ENCODE data around the gene FCGR3A. TPM values are rescaled to one million over a fixed set of nuclear protein-coding genes. Genes with fewer than 3 reads are reported as not detected.
"Not testable (repeated sequence)": the region's sequence is repeated elsewhere in the genome, so short reads cannot be mapped to it uniquely, and the experiment has no call there.

FCGR3A gene
- total RNA-seq, 1 experiment from 2014 or later: not detected

DNA sequence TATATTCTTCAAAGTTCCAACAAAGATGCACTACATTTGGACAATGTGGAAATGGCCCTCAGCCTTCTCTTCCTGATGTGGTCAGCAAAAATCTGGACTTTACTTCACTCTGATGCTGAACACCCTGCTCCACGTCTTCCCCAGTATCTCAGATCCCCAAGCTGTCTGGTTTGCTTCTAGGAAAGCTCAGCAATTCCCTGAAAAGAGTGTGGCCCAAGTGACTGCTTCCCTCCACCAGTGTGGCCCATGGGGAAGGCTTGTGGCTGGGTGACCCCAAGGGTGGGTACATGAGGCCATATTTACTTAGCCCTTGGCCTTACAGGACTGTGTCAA, 36.2 kb downstream of the FCGR3A start:
- not testable (repeated sequence) for H3K4me1 ChIP-seq (ENCODE audit: low read length); H3K36me3 ChIP-seq (ENCODE audit: insufficient read depth, low read length); H3K27ac ChIP-seq (ENCODE audit: low read length); H2AFZ ChIP-seq (ENCODE audit: low read length); H4K20me1 ChIP-seq (ENCODE audit: insufficient read depth, low read depth, low read length); H3K79me2 ChIP-seq (ENCODE audit: low read length); H3K9me2 ChIP-seq (replicated peaks; ENCODE audit: insufficient read depth, low read length); H3K4me3 ChIP-seq (ENCODE audit: low read length); H3K9me3 ChIP-seq (ENCODE audit: low read length); H3K27me3 ChIP-seq (ENCODE audit: low read length); H3K4me2 ChIP-seq (ENCODE audit: low read depth, low read length, poor library complexity, severe bottlenecking); H3K9ac ChIP-seq (ENCODE audit: low read length); DNase-seq

DNA sequence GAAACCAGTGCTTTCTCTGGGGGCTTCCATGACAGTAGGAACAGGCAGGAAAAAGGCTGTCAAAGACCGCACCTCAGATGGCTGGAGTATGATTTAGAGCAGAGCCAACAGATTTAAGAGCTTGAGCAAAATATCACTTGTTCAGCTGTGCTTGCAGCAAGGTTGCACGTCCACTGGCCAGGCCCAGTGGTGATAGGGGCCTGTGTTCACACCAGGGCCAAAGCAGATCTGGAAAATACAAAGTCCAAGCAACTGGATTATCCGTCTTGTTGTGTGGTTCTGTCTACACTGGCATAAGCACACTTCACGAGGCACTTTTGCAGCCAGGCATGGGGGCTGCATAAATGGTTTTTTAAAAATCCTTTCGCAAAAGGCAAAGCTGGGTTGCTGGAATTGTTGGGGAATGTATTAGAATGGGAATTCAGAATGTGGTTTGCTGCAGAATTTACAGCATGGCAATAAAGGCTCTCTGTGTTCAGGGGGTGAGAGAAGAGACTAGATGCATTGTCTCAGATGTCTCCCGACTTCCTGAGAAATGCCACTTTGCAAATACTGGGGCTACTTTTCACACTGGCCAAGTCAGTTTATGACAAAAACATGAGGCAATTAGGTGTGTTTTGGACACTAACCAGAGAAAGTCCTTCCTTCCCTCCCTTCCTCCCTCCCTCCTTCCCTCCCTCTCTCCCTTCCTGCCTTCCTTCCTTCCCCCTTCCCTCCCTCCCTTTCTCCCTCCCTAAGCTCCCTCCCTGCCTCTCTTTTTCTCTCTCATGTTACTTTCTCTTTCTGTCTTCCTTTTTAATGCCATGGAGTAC, 36.8 kb downstream of the FCGR3A start:
- not testable (repeated sequence) for H3K27ac ChIP-seq (ENCODE audit: low read length); H3K9me3 ChIP-seq (ENCODE audit: low read length); H3K9me2 ChIP-seq (replicated peaks; ENCODE audit: insufficient read depth, low read length); H3K36me3 ChIP-seq (ENCODE audit: insufficient read depth, low read length); H4K20me1 ChIP-seq (ENCODE audit: insufficient read depth, low read depth, low read length); DNase-seq; H3K27me3 ChIP-seq (ENCODE audit: low read length); H2AFZ ChIP-seq (ENCODE audit: low read length); H3K4me2 ChIP-seq (ENCODE audit: low read depth, low read length, poor library complexity, severe bottlenecking); H3K79me2 ChIP-seq (ENCODE audit: low read length); H3K9ac ChIP-seq (ENCODE audit: low read length); H3K4me1 ChIP-seq (ENCODE audit: low read length); H3K4me3 ChIP-seq (ENCODE audit: low read length)

DNA sequence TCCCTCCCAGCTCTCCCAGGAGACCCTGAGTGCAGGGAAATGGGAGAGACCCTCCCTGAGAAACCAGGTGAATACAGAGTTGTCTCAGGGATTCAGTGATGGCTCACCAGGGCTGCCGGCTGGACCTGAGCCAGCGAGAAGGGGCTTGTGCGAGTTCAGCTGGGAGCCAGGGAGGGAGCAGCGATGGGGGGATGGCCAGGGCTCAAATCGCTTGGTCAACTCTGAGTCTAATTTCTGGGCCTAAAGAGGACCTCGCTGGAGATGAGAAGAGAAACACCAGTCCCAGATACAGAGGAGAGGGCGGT, 37.9 kb downstream of the FCGR3A start:
- DNase-seq: no peak
- H3K36me3 ChIP-seq (ENCODE audit: insufficient read depth, low read length): no peaks in the 10 kb centered on the region
- H3K27me3 ChIP-seq (ENCODE audit: low read length): no peaks in the 10 kb centered on the region
- H3K9me2 ChIP-seq (replicated peaks; ENCODE audit: insufficient read depth, low read length): no peaks in the 10 kb centered on the region
- no peaks in the 10 kb centered on the region for H3K9me3 ChIP-seq (ENCODE audit: low read length)
- no peak overlapping the region for H3K4me2 ChIP-seq (ENCODE audit: low read depth, low read length, poor library complexity, severe bottlenecking)
- no peak overlapping the region for H2AFZ ChIP-seq (ENCODE audit: low read length)
- no peak overlapping the region for H3K4me3 ChIP-seq (ENCODE audit: low read length)
- H3K9ac ChIP-seq (ENCODE audit: low read length): no peak overlapping the region
- no peaks in the 10 kb centered on the region for H4K20me1 ChIP-seq (ENCODE audit: insufficient read depth, low read depth, low read length)
- no peak overlapping the region for H3K27ac ChIP-seq (ENCODE audit: low read length)
- H3K79me2 ChIP-seq (ENCODE audit: low read length): no peaks in the 10 kb centered on the region
- H3K4me1 ChIP-seq (ENCODE audit: low read length): no peaks in the 10 kb centered on the region

DNA sequence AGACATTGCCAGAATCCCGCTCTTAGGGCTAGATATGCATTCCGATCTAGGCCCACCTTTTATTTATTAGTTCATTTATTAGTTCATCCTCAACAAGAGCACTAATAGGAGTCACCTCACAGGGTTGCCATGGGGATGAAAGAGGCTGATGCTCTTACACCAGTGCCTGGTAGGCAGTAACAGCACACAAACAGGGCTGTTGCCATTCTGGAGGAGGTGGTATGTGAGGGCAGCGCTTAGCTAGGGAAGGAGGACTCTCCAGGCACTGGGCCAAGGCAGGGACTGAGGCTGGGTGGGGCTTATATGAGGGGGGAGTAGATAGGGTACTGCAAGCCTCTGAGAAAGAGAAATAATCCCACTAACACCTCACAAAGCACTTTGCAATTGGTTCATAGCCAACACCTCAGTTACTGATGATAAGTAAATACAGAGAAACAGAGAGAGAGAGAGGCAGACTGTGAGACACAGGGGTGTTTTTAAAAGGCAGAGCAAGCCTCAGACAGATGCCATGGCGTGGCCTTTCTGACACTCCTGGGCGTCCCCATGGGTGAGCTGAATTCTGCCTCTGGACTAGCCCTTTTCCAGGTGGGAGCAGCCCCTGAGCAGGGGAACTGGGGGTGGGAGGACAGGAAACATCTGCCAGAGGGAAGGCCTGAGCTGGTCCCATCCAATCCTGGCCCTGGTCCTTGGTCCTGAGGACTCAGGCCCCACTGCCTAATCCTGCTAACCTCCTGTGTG, 38.4 kb downstream of the FCGR3A start:
- Histone ChIP-seq H3K9me2 (replicated peaks; ENCODE audit: insufficient read depth, low read length) (no peaks in the 10 kb centered on the region), H3K4me1 (ENCODE audit: low read length) (no peaks in the 10 kb centered on the region; the same call in 1 of the 2 replicates), H3K9me3 (ENCODE audit: low read length) (no peaks in the 10 kb centered on the region), H3K9ac (ENCODE audit: low read length) (no peak overlapping the region), H3K4me3 (ENCODE audit: low read length) (no peak overlapping the region), H3K4me2 (ENCODE audit: low read depth, low read length, poor library complexity, severe bottlenecking) (no peak overlapping the region), H3K27me3 (ENCODE audit: low read length) (no peaks in the 10 kb centered on the region), H4K20me1 (ENCODE audit: insufficient read depth, low read depth, low read length) (no peaks in the 10 kb centered on the region), H3K79me2 (ENCODE audit: low read length) (no peaks in the 10 kb centered on the region), H3K27ac (ENCODE audit: low read length) (no peak overlapping the region), H3K36me3 (ENCODE audit: insufficient read depth, low read length) (no peaks in the 10 kb centered on the region), H2AFZ (ENCODE audit: low read length) (no peak overlapping the region)
- DNase-seq: no peak

DNA sequence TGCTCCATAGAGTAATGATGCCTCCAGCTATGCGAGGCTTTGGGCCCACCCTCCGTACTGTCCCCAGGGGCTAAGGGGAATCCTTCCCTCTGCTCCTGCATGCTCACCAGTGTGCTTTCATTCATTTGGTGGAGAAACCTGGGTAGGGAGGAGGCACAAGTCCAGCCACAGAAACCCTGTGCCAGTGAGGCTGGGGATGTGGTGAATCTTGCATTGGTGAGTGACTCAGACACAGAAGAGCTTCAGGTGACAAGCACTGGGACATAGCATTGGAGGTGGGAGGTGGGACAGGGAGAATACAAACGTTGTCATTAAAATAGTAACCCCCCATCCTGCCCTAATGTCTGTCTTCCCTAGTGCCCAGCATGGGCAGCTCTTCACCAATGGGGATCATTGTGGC, 39.1 kb downstream of the FCGR3A start:
- H3K27me3 ChIP-seq (ENCODE audit: low read length): no peaks in the 10 kb centered on the region
- no peaks in the 10 kb centered on the region for H3K79me2 ChIP-seq (ENCODE audit: low read length)
- no peak overlapping the region for H2AFZ ChIP-seq (ENCODE audit: low read length)
- H3K36me3 ChIP-seq (ENCODE audit: insufficient read depth, low read length): no peaks in the 10 kb centered on the region
- no peak overlapping the region for H3K4me3 ChIP-seq (ENCODE audit: low read length)
- no peaks in the 10 kb centered on the region for H3K9me2 ChIP-seq (replicated peaks; ENCODE audit: insufficient read depth, low read length)
- no peaks in the 10 kb centered on the region for H3K9me3 ChIP-seq (ENCODE audit: low read length)
- DNase-seq: no peak
- H3K9ac ChIP-seq (ENCODE audit: low read length): no peak overlapping the region
- no peaks in the 10 kb centered on the region for H4K20me1 ChIP-seq (ENCODE audit: insufficient read depth, low read depth, low read length)
- H3K4me2 ChIP-seq (ENCODE audit: low read depth, low read length, poor library complexity, severe bottlenecking): no peak overlapping the region
- H3K4me1 ChIP-seq (ENCODE audit: low read length): peaks cover 7% of the 10 kb centered on the region
- H3K27ac ChIP-seq (ENCODE audit: low read length): no peak overlapping the region

DNA sequence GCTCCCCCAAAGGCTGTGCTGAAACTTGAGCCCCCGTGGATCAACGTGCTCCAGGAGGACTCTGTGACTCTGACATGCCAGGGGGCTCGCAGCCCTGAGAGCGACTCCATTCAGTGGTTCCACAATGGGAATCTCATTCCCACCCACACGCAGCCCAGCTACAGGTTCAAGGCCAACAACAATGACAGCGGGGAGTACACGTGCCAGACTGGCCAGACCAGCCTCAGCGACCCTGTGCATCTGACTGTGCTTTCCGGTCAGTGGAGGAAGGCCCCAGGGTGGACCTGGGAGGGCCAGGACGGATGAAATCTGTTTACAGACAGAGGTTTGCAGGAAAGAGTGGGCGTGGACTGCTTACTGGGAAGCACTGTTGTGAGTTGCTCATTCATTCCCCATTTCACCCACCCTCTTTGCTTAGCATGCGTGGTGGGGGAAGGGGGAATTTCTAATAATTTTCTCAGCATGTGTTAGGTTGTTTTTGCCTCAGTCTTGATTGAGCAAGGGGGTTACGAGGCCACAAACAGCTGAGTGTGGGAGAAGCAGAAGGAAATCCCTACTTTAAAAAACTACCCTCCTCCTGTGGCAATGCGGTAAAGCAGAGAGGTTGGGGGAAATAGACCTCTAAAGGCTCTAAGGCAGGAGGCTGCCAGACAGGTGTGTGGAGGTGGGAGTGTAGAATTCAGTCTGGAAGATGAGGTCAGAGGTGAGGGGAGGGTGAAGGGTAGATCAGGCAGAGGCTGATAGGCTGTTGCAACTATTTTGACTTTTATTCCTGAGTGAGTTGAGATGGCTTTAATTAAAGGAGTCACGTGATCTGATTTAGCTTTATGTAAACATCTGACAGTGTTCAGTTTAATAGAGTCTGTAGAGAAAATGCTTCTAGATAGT, 43.0 kb downstream of the FCGR3A start:
- no peak overlapping the region for H3K4me3 ChIP-seq (ENCODE audit: low read length)
- no peak overlapping the region for H3K9ac ChIP-seq (ENCODE audit: low read length)

DNA sequence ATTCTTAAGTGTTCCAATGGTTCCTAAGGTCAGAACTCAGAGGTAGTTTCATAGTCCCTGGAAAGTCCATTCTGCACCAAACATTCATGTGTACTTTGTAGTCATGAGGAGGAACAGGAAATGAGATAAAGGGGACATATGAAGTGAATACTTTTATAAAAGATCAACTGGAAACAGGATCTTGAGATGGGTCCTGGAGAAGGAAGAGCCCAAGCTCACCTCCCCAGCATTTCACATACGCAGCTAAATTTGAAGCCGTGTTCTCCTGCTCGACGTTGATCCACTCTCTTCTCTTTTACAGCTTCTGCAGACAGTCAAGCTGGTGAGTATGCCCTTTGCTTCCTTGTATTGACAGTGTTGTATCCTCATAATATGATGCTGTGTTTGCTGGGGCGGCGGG, 43.9 kb downstream of the FCGR3A start:
- H3K4me2 ChIP-seq (ENCODE audit: low read depth, low read length, poor library complexity, severe bottlenecking): peak overlapping the region; percentile 5
- H3K9me2 ChIP-seq (replicated peaks; ENCODE audit: insufficient read depth, low read length): no peaks in the 10 kb centered on the region
- no peaks in the 10 kb centered on the region for H3K9me3 ChIP-seq (ENCODE audit: low read length)
- no peak for DNase-seq
- no peaks in the 10 kb centered on the region for H3K27me3 ChIP-seq (ENCODE audit: low read length)
- no peak overlapping the region for H3K27ac ChIP-seq (ENCODE audit: low read length)
- peaks cover 12% of the 10 kb centered on the region for H3K4me1 ChIP-seq (ENCODE audit: low read length)
- H3K36me3 ChIP-seq (ENCODE audit: insufficient read depth, low read length): no peaks in the 10 kb centered on the region
- H2AFZ ChIP-seq (ENCODE audit: low read length): peak overlapping the region; percentile 4; the same call in 1 of the 2 replicates
- H3K9ac ChIP-seq (ENCODE audit: low read length): no peak overlapping the region
- no peaks in the 10 kb centered on the region for H4K20me1 ChIP-seq (ENCODE audit: insufficient read depth, low read depth, low read length)
- no peak overlapping the region for H3K4me3 ChIP-seq (ENCODE audit: low read length)
- no peaks in the 10 kb centered on the region for H3K79me2 ChIP-seq (ENCODE audit: low read length)

More for the DNA sequence above, 43.0 kb downstream of the FCGR3A start:
- H3K9me2 ChIP-seq (replicated peaks; ENCODE audit: insufficient read depth, low read length): no peaks in the 10 kb centered on the region
- H3K36me3 ChIP-seq (ENCODE audit: insufficient read depth, low read length): no peaks in the 10 kb centered on the region
- no peak overlapping the region for H3K4me2 ChIP-seq (ENCODE audit: low read depth, low read length, poor library complexity, severe bottlenecking)
- no peak overlapping the region for H2AFZ ChIP-seq (ENCODE audit: low read length)
- no peaks in the 10 kb centered on the region for H3K27me3 ChIP-seq (ENCODE audit: low read length)
- no peak overlapping the region for H3K27ac ChIP-seq (ENCODE audit: low read length)
- no peaks in the 10 kb centered on the region for H4K20me1 ChIP-seq (ENCODE audit: insufficient read depth, low read depth, low read length)
- H3K9me3 ChIP-seq (ENCODE audit: low read length): no peaks in the 10 kb centered on the region
- DNase-seq: no peak
- H3K79me2 ChIP-seq (ENCODE audit: low read length): no peaks in the 10 kb centered on the region
- H3K4me1 ChIP-seq (ENCODE audit: low read length): peaks cover 12% of the 10 kb centered on the region

DNA sequence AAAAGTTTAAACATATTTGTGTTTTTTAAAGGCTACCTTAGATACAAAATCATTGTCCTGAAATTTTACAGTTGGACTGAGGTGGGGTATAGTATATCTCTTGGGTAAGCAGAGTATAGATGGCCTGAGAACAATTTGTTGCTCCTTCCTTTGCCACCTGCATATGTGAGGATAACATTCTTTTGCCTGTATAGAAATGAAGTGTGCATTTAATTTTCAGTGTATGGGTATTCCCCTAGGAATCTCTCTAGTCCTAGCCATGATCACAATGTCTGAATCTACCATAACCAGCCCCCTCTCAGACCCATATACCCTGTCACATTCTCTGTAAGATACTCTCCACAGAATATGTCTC, 46.2 kb downstream of the FCGR3A start:
- no peaks in the 10 kb centered on the region for H3K9me3 ChIP-seq (ENCODE audit: low read length)
- H3K9me2 ChIP-seq (replicated peaks; ENCODE audit: insufficient read depth, low read length): no peaks in the 10 kb centered on the region
- H4K20me1 ChIP-seq (ENCODE audit: insufficient read depth, low read depth, low read length): no peaks in the 10 kb centered on the region
- no peak overlapping the region for H3K27ac ChIP-seq (ENCODE audit: low read length)
- H3K36me3 ChIP-seq (ENCODE audit: insufficient read depth, low read length): no peaks in the 10 kb centered on the region
- H3K4me3 ChIP-seq (ENCODE audit: low read length): no peak overlapping the region
- H3K4me2 ChIP-seq (ENCODE audit: low read depth, low read length, poor library complexity, severe bottlenecking): no peak overlapping the region
- peaks cover 16% of the 10 kb centered on the region for H3K4me1 ChIP-seq (ENCODE audit: low read length)
- DNase-seq: no peak
- no peaks in the 10 kb centered on the region for H3K79me2 ChIP-seq (ENCODE audit: low read length)
- no peak overlapping the region for H2AFZ ChIP-seq (ENCODE audit: low read length)
- no peak overlapping the region for H3K9ac ChIP-seq (ENCODE audit: low read length)
- H3K27me3 ChIP-seq (ENCODE audit: low read length): no peaks in the 10 kb centered on the region
